HCT116 (cell line): ENCODE measurements around the gene REPS1. TPM values are rescaled to one million over a fixed set of nuclear protein-coding genes. Genes with fewer than 3 reads are reported as not detected.

Experiments
- ATAC-seq: fragments of 200-7000 bp; cut with Tn5 transposase; 2 replicates; pipeline ENCODE4 v1.9.1; 2020; ENCODE audit warnings: mild to moderate bottlenecking, moderate library complexity
- BruUV-seq: library from RNA; stranded (reverse); fragments of 400-500 nt; replicated peaks from 2 replicates; lab custom pipeline; 2021; lab: Mats Ljungman, UMichigan
- CTCF ChIA-PET: fragments of 300-600 bp; sonication (Branson Sonifier 250); formaldehyde crosslinking; loops from one replicate; lab custom pipeline; 2021; ENCODE audit warnings: antibody characterized with exemption; lab: Charles Lee
- POLR2A ChIA-PET: fragments of 300-600, 350-600 bp; sonication (Branson Sonifier 250); formaldehyde crosslinking; loops from one replicate; lab custom pipeline; 2021; ENCODE audit warnings: antibody characterized with exemption; lab: Charles Lee
- RAD21 ChIA-PET, 2 experiments: fragments of 300-600 bp; sonication (Branson Sonifier 250); formaldehyde crosslinking; loops; one replicate each; lab custom pipeline; 2023; ENCODE audit warnings: low total read pairs in 2 of 2; ENCODE audit not compliant: uncharacterized antibody in 2 of 2, unreplicated experiment in 2 of 2, low non-redundant PET in 1 of 2; lab: Charles Lee
- DNase-seq: peaks from one replicate; pipeline ENCODE4 v3.0.0-alpha.2; 2010; ENCODE audit warnings: low read depth, low spot score
- H2AFZ ChIP-seq: fragments of 200-600 bp; shearing (Covaris generic), sonication (generic); 2 replicates; pipeline ENCODE4 v1.6.1; 2017; ENCODE audit warnings: low read depth, mixed run types, mixed read lengths, antibody characterized with exemption, low read length; ENCODE audit not compliant: poor library complexity, severe bottlenecking
- H3K27ac ChIP-seq: 2 replicates; pipeline ENCODE4 v1.5.1; 2012; ENCODE audit warnings: low read depth, low read length
- H3K27me3 ChIP-seq: fragments of 200-600 bp; sonication (generic); 2 replicates; pipeline ENCODE4 v1.6.1; 2016; ENCODE audit warnings: mixed run types, low read length, mixed read lengths; ENCODE audit not compliant: insufficient read depth
- H3K36me3 ChIP-seq, 2 experiments: fragments of 200-500 bp in 1 of 2; fragments of 200-600 bp in 1 of 2; sonication (Bioruptor generic) in 1 of 2; sonication (generic) in 1 of 2; 2 replicates each; pipeline versions ENCODE4 v1.5.1 to v1.6.1; 2014 to 2016; ENCODE audit warnings: low read length in 2 of 2, inconsistent platforms in 1 of 2, mixed read lengths in 1 of 2, mixed run types in 1 of 2; ENCODE audit not compliant: insufficient read depth in 2 of 2, control insufficient read depth in 1 of 2
- H3K4me1 ChIP-seq, 2 experiments: fragments of 200-600 bp in 1 of 2; sonication (generic) in 1 of 2; 2 replicates each; pipeline versions ENCODE4 v1.5.1 to v1.6.1; 2012 to 2017; ENCODE audit warnings: low read length in 2 of 2, inconsistent platforms in 1 of 2, mild to moderate bottlenecking in 1 of 2, mixed read lengths in 1 of 2, mixed run types in 1 of 2, moderate library complexity in 1 of 2; ENCODE audit not compliant: insufficient read depth in 2 of 2, control insufficient read depth in 1 of 2
- H3K4me2 ChIP-seq: fragments of 200-600 bp; sonication (generic); 2 replicates; pipeline ENCODE4 v1.6.1; 2017; ENCODE audit warnings: mixed run types, low read length, mixed read lengths
- H3K4me3 ChIP-seq, 2 experiments: fragments of 200-600 bp in 1 of 2; sonication (generic) in 1 of 2; replicated peaks in 1 of 2; 2 replicates each; pipeline ENCODE4 v1.5.1; 2011 to 2016; ENCODE audit warnings: low read length in 2 of 2, control low read depth in 1 of 2, low read depth in 1 of 2, mild to moderate bottlenecking in 1 of 2, mixed read lengths in 1 of 2, mixed run types in 1 of 2
- H3K79me2 ChIP-seq: fragments of 200-600 bp; sonication (generic); 2 replicates; pipeline ENCODE4 v1.6.1; 2017; ENCODE audit warnings: mild to moderate bottlenecking, mixed run types, low read length, moderate library complexity, mixed read lengths; ENCODE audit not compliant: insufficient read depth
- H3K9ac ChIP-seq: fragments of 200-600 bp; sonication (generic); 2 replicates; pipeline ENCODE4 v1.6.1; 2016; ENCODE audit warnings: low read length, mixed read lengths
- H3K9me2 ChIP-seq: fragments of 200-600 bp; sonication (generic), shearing (Covaris generic); 2 replicates; pipeline ENCODE4 v1.6.1; 2017; ENCODE audit warnings: mixed run types, mild to moderate bottlenecking, moderate library complexity; ENCODE audit not compliant: insufficient read depth
- H3K9me3 ChIP-seq, 2 experiments: fragments of 200-500 bp in 1 of 2; fragments of 200-600 bp in 1 of 2; sonication (Bioruptor generic) in 1 of 2; sonication (generic) in 1 of 2; 2 replicates each; pipeline ENCODE4 v1.6.1; 2014 to 2017; ENCODE audit warnings: low read length in 2 of 2, mixed read lengths in 2 of 2, inconsistent platforms in 1 of 2, low read depth in 1 of 2, mild to moderate bottlenecking in 1 of 2, mixed run types in 1 of 2, moderate library complexity in 1 of 2; ENCODE audit not compliant: control insufficient read depth in 1 of 2, insufficient read depth in 1 of 2
- H4K20me1 ChIP-seq: fragments of 200-600 bp; sonication (generic), shearing (Covaris generic); 2 replicates; pipeline ENCODE4 v1.6.1; 2017; ENCODE audit warnings: mixed run types, mild to moderate bottlenecking, moderate library complexity; ENCODE audit not compliant: insufficient read depth
- CBX3 ChIP-seq: IDR thresholded peaks from 2 replicates; pipeline ENCODE4 v1.6.1; 2012; ENCODE audit warnings: low read depth
- CEBPB ChIP-seq: IDR thresholded peaks from 2 replicates; pipeline ENCODE4 v1.6.1; 2012; ENCODE audit warnings: low read depth
- ELF1 ChIP-seq: IDR thresholded peaks from 2 replicates; pipeline ENCODE4 v1.6.1; 2012; ENCODE audit warnings: low read depth, borderline replicate concordance
- EZH2 ChIP-seq: fragments of 200-600 bp; sonication (generic); IDR thresholded peaks from 2 replicates; pipeline ENCODE4 v1.6.1; 2017; ENCODE audit warnings: antibody characterized with exemption, mixed run types
- EZH2phosphoT487 ChIP-seq: fragments of 200-600 bp; IDR thresholded peaks from 2 replicates; pipeline ENCODE4 v1.6.1; 2018; ENCODE audit warnings: antibody characterized with exemption, borderline replicate concordance
- FOSL1 ChIP-seq: IDR thresholded peaks from 2 replicates; pipeline ENCODE4 v1.6.1; 2012; ENCODE audit warnings: low read depth
- SIN3A ChIP-seq: IDR thresholded peaks from 2 replicates; pipeline ENCODE4 v1.6.1; 2012; ENCODE audit warnings: low read depth
- SRF ChIP-seq: IDR thresholded peaks from 2 replicates; pipeline ENCODE4 v1.6.1; 2012; ENCODE audit warnings: low read depth
- TCF7L2 ChIP-seq: IDR thresholded peaks from 2 replicates; pipeline ENCODE4 v1.7.0; 2011; ENCODE audit warnings: borderline replicate concordance, inconsistent platforms; ENCODE audit not compliant: insufficient read depth, insufficient read length; ENCODE audit errors: extremely low read depth
- ZFX ChIP-seq: fragments of 450-650 bp; IDR thresholded peaks from 2 replicates; pipeline ENCODE4 v1.6.1; 2017
- intact Hi-C: fragments of 100-400 bp; cut with micrococcal nuclease; formaldehyde crosslinking; loops from 2 replicates; pipeline ENCODE4 v1.10.0; 2022
- total RNA-seq: library from RNA; stranded (reverse); gene quantifications from one replicate; pipeline ENCODE4 v1.2.1, GENCODE V29; 2021; ENCODE audit not compliant: unreplicated experiment
- TF ChIP-seq, protein P1 (sequence below): IDR thresholded peaks from 2 replicates; pipeline ENCODE4 v1.6.1; 2012; ENCODE audit warnings: low read depth
- TF ChIP-seq, protein P2 (sequence below), 3 experiments: fragments of 200-600 bp in 1 of 3; sonication (generic) in 1 of 3; IDR thresholded peaks in 2 of 3; conservative IDR thresholded peaks in 1 of 3; 2 replicates each; pipeline ENCODE4 v1.5.1; 2012 to 2017; ENCODE audit warnings: low read depth in 2 of 3, low read length in 2 of 3, antibody characterized with exemption in 1 of 3, borderline replicate concordance in 1 of 3, control low read depth in 1 of 3, mild to moderate bottlenecking in 1 of 3, mixed read lengths in 1 of 3, mixed run types in 1 of 3, moderate library complexity in 1 of 3; ENCODE audit not compliant: insufficient read depth in 1 of 3

Gene REPS1
- total RNA-seq, 1 experiment from 2014 or later = 52.7 TPM

DNA sequence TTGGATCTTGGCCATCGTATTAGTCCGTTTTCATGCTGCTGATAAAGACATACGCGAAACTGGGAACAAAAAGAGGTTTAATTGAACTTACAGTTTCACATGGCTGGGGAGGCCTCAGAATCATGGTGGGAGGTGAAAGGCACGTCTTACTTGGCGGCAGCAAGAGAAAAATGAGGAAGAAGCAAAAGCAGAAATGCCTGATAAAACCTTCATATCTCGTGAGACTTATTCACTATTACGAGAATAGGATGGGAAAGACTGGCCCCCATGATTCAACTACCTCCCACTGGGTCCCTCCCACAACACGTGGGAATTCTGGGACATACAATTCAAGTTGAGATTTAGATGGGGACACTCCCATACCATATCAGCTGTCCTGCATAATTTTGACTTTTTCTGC lies 20.1 kb upstream of the REPS1 start:
- ATAC-seq = no peak
- no peaks in the 10 kb centered on the region for H3K79me2 ChIP-seq
- no peak overlapping the region for H3K4me3 ChIP-seq
- no peaks in the 10 kb centered on the region for H4K20me1 ChIP-seq
- no peak for DNase-seq
- no peak overlapping the region for H3K27ac ChIP-seq
- ChIA-PET CTCF (no interaction called here), RAD21 (no interaction called here), POLR2A (no interaction called here)
- no peaks in the 10 kb centered on the region for H3K4me1 ChIP-seq
- no peak overlapping the region for H2AFZ ChIP-seq
- H3K9me3 ChIP-seq = no peaks in the 10 kb centered on the region
- H3K9me2 ChIP-seq = no peaks in the 10 kb centered on the region
- TF ChIP-seq CBX3 (no peak), CEBPB (no peak), SIN3A (no peak), EZH2phosphoT487 (no peak), EZH2 (no peak)
- TF ChIP-seq, protein P1, sequence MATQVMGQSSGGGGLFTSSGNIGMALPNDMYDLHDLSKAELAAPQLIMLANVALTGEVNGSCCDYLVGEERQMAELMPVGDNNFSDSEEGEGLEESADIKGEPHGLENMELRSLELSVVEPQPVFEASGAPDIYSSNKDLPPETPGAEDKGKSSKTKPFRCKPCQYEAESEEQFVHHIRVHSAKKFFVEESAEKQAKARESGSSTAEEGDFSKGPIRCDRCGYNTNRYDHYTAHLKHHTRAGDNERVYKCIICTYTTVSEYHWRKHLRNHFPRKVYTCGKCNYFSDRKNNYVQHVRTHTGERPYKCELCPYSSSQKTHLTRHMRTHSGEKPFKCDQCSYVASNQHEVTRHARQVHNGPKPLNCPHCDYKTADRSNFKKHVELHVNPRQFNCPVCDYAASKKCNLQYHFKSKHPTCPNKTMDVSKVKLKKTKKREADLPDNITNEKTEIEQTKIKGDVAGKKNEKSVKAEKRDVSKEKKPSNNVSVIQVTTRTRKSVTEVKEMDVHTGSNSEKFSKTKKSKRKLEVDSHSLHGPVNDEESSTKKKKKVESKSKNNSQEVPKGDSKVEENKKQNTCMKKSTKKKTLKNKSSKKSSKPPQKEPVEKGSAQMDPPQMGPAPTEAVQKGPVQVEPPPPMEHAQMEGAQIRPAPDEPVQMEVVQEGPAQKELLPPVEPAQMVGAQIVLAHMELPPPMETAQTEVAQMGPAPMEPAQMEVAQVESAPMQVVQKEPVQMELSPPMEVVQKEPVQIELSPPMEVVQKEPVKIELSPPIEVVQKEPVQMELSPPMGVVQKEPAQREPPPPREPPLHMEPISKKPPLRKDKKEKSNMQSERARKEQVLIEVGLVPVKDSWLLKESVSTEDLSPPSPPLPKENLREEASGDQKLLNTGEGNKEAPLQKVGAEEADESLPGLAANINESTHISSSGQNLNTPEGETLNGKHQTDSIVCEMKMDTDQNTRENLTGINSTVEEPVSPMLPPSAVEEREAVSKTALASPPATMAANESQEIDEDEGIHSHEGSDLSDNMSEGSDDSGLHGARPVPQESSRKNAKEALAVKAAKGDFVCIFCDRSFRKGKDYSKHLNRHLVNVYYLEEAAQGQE = no peak
- TF ChIP-seq, all 23 proteins: peak for 0
- no peak overlapping the region for H3K9ac ChIP-seq
- no peak overlapping the region for H3K4me2 ChIP-seq
- intact Hi-C loops = no loop called here
- BruUV-seq = no TSS peak
- H3K36me3 ChIP-seq = no peaks in the 10 kb centered on the region
- no peaks in the 10 kb centered on the region for H3K27me3 ChIP-seq

DNA sequence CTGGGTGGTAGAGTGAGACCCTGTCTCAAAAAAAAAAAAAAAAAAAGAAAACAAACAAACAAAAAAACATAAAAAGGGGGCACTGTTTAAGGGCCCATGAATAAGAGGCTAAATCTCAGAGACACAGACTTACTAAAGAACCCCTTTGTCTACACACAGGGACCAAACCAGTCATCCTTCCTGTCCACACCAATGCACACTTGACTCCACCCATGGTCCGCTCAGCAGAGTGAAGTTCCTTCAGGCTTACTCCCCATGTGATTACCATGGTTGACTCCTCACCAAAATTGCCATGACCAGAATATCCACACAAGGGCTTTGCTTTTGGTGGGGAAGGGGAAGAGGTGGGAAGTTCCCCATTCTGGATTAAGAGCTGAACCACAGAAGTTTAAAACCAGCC lies 19.4 kb upstream of the REPS1 start:
- H3K79me2 ChIP-seq = no peaks in the 10 kb centered on the region
- H2AFZ ChIP-seq = no peak overlapping the region
- intact Hi-C loops = no loop called here
- RAD21 ChIA-PET = no interaction called here
- no peaks in the 10 kb centered on the region for H3K27me3 ChIP-seq
- no peak overlapping the region for H3K4me3 ChIP-seq
- H3K27ac ChIP-seq = no peak overlapping the region
- H3K4me1 ChIP-seq = no peaks in the 10 kb centered on the region
- CTCF ChIA-PET = no interaction called here
- DNase-seq (no peak), ATAC-seq (no peak)
- POLR2A ChIA-PET = no interaction called here
- H3K36me3 ChIP-seq = no peaks in the 10 kb centered on the region
- H3K9ac ChIP-seq = no peak overlapping the region
- no peaks in the 10 kb centered on the region for H4K20me1 ChIP-seq
- H3K4me2 ChIP-seq = no peak overlapping the region
- H3K9me2 ChIP-seq = no peaks in the 10 kb centered on the region
- no peaks in the 10 kb centered on the region for H3K9me3 ChIP-seq
- no TSS peak for BruUV-seq
- TF ChIP-seq ZFX = no peak
- TF ChIP-seq, protein P2, sequence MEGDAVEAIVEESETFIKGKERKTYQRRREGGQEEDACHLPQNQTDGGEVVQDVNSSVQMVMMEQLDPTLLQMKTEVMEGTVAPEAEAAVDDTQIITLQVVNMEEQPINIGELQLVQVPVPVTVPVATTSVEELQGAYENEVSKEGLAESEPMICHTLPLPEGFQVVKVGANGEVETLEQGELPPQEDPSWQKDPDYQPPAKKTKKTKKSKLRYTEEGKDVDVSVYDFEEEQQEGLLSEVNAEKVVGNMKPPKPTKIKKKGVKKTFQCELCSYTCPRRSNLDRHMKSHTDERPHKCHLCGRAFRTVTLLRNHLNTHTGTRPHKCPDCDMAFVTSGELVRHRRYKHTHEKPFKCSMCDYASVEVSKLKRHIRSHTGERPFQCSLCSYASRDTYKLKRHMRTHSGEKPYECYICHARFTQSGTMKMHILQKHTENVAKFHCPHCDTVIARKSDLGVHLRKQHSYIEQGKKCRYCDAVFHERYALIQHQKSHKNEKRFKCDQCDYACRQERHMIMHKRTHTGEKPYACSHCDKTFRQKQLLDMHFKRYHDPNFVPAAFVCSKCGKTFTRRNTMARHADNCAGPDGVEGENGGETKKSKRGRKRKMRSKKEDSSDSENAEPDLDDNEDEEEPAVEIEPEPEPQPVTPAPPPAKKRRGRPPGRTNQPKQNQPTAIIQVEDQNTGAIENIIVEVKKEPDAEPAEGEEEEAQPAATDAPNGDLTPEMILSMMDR (IDR thresholded peaks at IDR 0.05 in 2 of 3, conservative IDR thresholded peaks at IDR 0.05 in 1 of 3; ENCODE audit: borderline replicate concordance in 1 of 3, insufficient read depth in 1 of 3, low read depth in 2 of 3, low read length in 2 of 3) = no peak
- no peak for TF ChIP-seq ELF1
- TF ChIP-seq CEBPB = no peak
- no peak for TF ChIP-seq FOSL1
- no peak for TF ChIP-seq EZH2
- TF ChIP-seq SRF = no peak
- TF ChIP-seq TCF7L2 = no peak
- TF ChIP-seq, protein P1 = no peak
